ENCODE results near the gene ARG2. TPM values are rescaled to one million over a fixed set of nuclear protein-coding genes. Genes with fewer than 3 reads are reported as not detected.

Gene ARG2
- total and polyA plus RNA-seq, 4 donors = 0.08 to 3.1 (median 0.59) TPM

GRCh38 chr14:67650151-67650550 lies 30.4 kb downstream of the ARG2 start:
- H3K9me3 ChIP-seq (ENCODE audit: control insufficient read depth in 4 of 4, low read length in 3 of 4) = no peaks in the 10 kb centered on the region
- no peaks in the 10 kb centered on the region for H3K4me1 ChIP-seq (ENCODE audit: control insufficient read depth in 4 of 4, insufficient read depth in 4 of 4, low read length in 3 of 4)
- H3K36me3 ChIP-seq (ENCODE audit: control insufficient read depth in 4 of 4, insufficient read depth in 3 of 4, low read depth in 1 of 4, low read length in 3 of 4) = peaks cover 3 to 68% (median 64%) of the 10 kb centered on the region in 4 donors
- WGBS = 96% methylated on average over 1 of the region's 1 CpG
- no peaks in the 10 kb centered on the region for H3K27me3 ChIP-seq (ENCODE audit: control insufficient read depth in 4 of 4, insufficient read depth in 4 of 4, low read length in 3 of 4)
- no peak overlapping the region for H3K27ac ChIP-seq (ENCODE audit: low read depth in 1 of 2, low read length in 2 of 2)
- H3K4me3 ChIP-seq (ENCODE audit: low read depth in 1 of 3, low read length in 3 of 3) = no peak overlapping the region
- no peak overlapping the region for H3K9ac ChIP-seq (ENCODE audit: low read depth in 1 of 2, low read length in 2 of 2)
- TF ChIP-seq ATF3 (IDR thresholded peaks at IDR 0.05) (no peak), SP1 (IDR thresholded peaks at IDR 0.05) (no peak), REST (IDR thresholded peaks at IDR 0.05) (no peak), CTCF (IDR thresholded peaks at IDR 0.05; ENCODE audit: low read depth, low read length, missing input control) (no peak), YY1 (IDR thresholded peaks at IDR 0.05) (no peak), HNF4A (conservative IDR thresholded peaks at IDR 0.05) (no peak), GABPA (IDR thresholded peaks at IDR 0.05 in 1 of 2, conservative IDR thresholded peaks at IDR 0.05 in 1 of 2) (no peak), HNF4G (IDR thresholded peaks at IDR 0.05) (no peak), JUND (IDR thresholded peaks at IDR 0.05) (no peak), FOXA1 (IDR thresholded peaks at IDR 0.05) (no peak), FOXA2 (IDR thresholded peaks at IDR 0.05) (no peak), ZBTB33 (IDR thresholded peaks at IDR 0.05) (no peak), EGR1 (IDR thresholded peaks at IDR 0.05; ENCODE audit: low read depth in 2 of 2) (no peak), NR2F2 (IDR thresholded peaks at IDR 0.05) (no peak)
- DNase-seq (ENCODE audit: low spot score) = no peak

GRCh38 chr14:67650694-67651093 lies 31.0 kb downstream of the ARG2 start:
- no peak overlapping the region for H3K27ac ChIP-seq (ENCODE audit: low read depth in 1 of 2, low read length in 2 of 2)
- TF ChIP-seq MAX (IDR thresholded peaks at IDR 0.05) (no peak), FOXA1 (IDR thresholded peaks at IDR 0.05) (no peak), SP1 (IDR thresholded peaks at IDR 0.05) (no peak), RXRA (IDR thresholded peaks at IDR 0.05) (no peak), NR2F2 (IDR thresholded peaks at IDR 0.05) (no peak), ATF3 (IDR thresholded peaks at IDR 0.05) (no peak), JUND (IDR thresholded peaks at IDR 0.05) (no peak), RAD21 (IDR thresholded peaks at IDR 0.05) (no peak), ZBTB33 (IDR thresholded peaks at IDR 0.05) (no peak), HNF4A (conservative IDR thresholded peaks at IDR 0.05) (no peak), TAF1 (conservative IDR thresholded peaks at IDR 0.05) (no peak), CTCF (IDR thresholded peaks at IDR 0.05; ENCODE audit: low read depth, low read length, missing input control) (no peak), GABPA (IDR thresholded peaks at IDR 0.05 in 1 of 2, conservative IDR thresholded peaks at IDR 0.05 in 1 of 2) (no peak)
- H3K36me3 ChIP-seq (ENCODE audit: control insufficient read depth in 4 of 4, insufficient read depth in 3 of 4, low read depth in 1 of 4, low read length in 3 of 4) = peaks cover 4 to 72% (median 64%) of the 10 kb centered on the region in 4 donors
- 93% methylated on average over 2 of the region's 2 CpGs for WGBS
- H3K27me3 ChIP-seq (ENCODE audit: control insufficient read depth in 4 of 4, insufficient read depth in 4 of 4, low read length in 3 of 4) = no peaks in the 10 kb centered on the region
- H3K9me3 ChIP-seq (ENCODE audit: control insufficient read depth in 4 of 4, low read length in 3 of 4) = no peaks in the 10 kb centered on the region
- no peaks in the 10 kb centered on the region for H3K4me1 ChIP-seq (ENCODE audit: control insufficient read depth in 4 of 4, insufficient read depth in 4 of 4, low read length in 3 of 4)
- no peak overlapping the region for H3K4me3 ChIP-seq (ENCODE audit: low read depth in 1 of 3, low read length in 3 of 3)
- H3K9ac ChIP-seq (ENCODE audit: low read depth in 1 of 2, low read length in 2 of 2) = no peak overlapping the region
- no peak for DNase-seq (ENCODE audit: low spot score)

Measured in liver (tissue), 9 donors.